Osteocyte (in vitro differentiated cells): ENCODE results near the gene IER3. TPM values are rescaled to one million over a fixed set of nuclear protein-coding genes. Genes with fewer than 3 reads are reported as not detected.
"Not testable (repeated sequence)": the region's sequence is repeated elsewhere in the genome, so short reads cannot be mapped to it uniquely, and the experiment has no call there.

Experiments used
- DNase-seq: peaks from one replicate; pipeline ENCODE4 v3.0.0; 2021; ENCODE audit warnings: mixed read lengths; ENCODE audit not compliant: unreplicated experiment; ENCODE audit errors: extremely low spot score
- H3K27ac Mint-ChIP-seq: one replicate; pipeline ENCODE4 v1.8.0; 2021; ENCODE audit warnings: mild to moderate bottlenecking, mixed read lengths; ENCODE audit not compliant: unreplicated experiment
- H3K27me3 Mint-ChIP-seq: one replicate; pipeline ENCODE4 v1.8.0; 2021; ENCODE audit warnings: mixed read lengths; ENCODE audit not compliant: unreplicated experiment
- H3K36me3 Mint-ChIP-seq: one replicate; pipeline ENCODE4 v1.8.0; 2021; ENCODE audit warnings: mixed read lengths; ENCODE audit not compliant: unreplicated experiment
- H3K4me1 Mint-ChIP-seq: one replicate; pipeline ENCODE4 v1.8.0; 2021; ENCODE audit warnings: mixed read lengths; ENCODE audit not compliant: unreplicated experiment
- H3K4me3 Mint-ChIP-seq: one replicate; pipeline ENCODE4 v1.8.0; 2021; ENCODE audit warnings: mild to moderate bottlenecking, moderate library complexity, mixed read lengths; ENCODE audit not compliant: unreplicated experiment
- H3K9me3 Mint-ChIP-seq: one replicate; pipeline ENCODE4 v1.8.0; 2021; ENCODE audit warnings: mixed read lengths; ENCODE audit not compliant: unreplicated experiment
- total RNA-seq: library from RNA; stranded (reverse); gene quantifications from 2 replicates; pipeline ENCODE4 v1.2.1, GENCODE V29; 2021
- TF ChIP-seq, protein P1 (sequence below): fragments of 200-600 bp; sonication (generic); IDR thresholded peaks from 2 replicates; pipeline ENCODE4 v1.5.0; 2021; ENCODE audit warnings: antibody characterized with exemption, mild to moderate bottlenecking, moderate library complexity

The IER3 gene
- total RNA-seq, 1 donor from 2014 or later, result 418 TPM

DNA sequence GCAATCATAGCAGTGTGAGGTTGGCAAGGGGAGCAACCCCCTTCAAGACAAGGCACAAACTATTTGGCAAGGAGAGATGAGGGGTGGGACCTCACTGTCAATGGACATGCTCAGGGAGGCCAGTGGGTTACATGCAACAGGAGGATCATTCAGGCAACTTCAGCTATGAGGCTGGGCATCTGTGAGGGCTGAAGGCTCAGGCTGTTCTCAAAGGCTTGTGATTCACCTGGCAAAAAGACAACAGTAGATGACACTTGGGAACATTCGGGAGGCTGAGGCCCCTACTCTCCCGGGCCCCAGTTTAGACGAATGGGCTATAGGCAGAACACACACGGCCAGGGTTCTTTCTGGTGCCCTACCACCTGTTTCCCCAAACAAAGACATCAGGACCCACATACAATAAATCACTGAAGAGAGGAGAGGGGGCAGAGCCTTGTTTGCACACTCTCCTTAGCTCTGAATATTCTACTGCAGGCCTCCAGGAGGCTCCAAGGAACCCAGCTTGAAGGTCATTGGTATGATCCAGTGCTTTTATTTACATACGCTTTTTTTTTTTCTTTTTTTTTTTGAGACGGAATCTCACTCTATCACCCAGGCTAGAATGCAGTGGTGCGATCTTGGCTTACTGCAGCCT lies 16.3 kb downstream of the IER3 start:
- H3K27ac Mint-ChIP-seq, result peak overlapping the region; percentile 58
- no peak overlapping the region for H3K4me3 Mint-ChIP-seq
- H3K4me1 Mint-ChIP-seq, result peaks cover 32% of the 10 kb centered on the region
- DNase-seq, result no peak
- H3K36me3 Mint-ChIP-seq, result peaks cover 35% of the 10 kb centered on the region
- H3K27me3 Mint-ChIP-seq, result no peaks in the 10 kb centered on the region
- TF ChIP-seq, protein P1, sequence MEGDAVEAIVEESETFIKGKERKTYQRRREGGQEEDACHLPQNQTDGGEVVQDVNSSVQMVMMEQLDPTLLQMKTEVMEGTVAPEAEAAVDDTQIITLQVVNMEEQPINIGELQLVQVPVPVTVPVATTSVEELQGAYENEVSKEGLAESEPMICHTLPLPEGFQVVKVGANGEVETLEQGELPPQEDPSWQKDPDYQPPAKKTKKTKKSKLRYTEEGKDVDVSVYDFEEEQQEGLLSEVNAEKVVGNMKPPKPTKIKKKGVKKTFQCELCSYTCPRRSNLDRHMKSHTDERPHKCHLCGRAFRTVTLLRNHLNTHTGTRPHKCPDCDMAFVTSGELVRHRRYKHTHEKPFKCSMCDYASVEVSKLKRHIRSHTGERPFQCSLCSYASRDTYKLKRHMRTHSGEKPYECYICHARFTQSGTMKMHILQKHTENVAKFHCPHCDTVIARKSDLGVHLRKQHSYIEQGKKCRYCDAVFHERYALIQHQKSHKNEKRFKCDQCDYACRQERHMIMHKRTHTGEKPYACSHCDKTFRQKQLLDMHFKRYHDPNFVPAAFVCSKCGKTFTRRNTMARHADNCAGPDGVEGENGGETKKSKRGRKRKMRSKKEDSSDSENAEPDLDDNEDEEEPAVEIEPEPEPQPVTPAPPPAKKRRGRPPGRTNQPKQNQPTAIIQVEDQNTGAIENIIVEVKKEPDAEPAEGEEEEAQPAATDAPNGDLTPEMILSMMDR, result peak; percentile 49
- H3K9me3 Mint-ChIP-seq, result no peaks in the 10 kb centered on the region

DNA sequence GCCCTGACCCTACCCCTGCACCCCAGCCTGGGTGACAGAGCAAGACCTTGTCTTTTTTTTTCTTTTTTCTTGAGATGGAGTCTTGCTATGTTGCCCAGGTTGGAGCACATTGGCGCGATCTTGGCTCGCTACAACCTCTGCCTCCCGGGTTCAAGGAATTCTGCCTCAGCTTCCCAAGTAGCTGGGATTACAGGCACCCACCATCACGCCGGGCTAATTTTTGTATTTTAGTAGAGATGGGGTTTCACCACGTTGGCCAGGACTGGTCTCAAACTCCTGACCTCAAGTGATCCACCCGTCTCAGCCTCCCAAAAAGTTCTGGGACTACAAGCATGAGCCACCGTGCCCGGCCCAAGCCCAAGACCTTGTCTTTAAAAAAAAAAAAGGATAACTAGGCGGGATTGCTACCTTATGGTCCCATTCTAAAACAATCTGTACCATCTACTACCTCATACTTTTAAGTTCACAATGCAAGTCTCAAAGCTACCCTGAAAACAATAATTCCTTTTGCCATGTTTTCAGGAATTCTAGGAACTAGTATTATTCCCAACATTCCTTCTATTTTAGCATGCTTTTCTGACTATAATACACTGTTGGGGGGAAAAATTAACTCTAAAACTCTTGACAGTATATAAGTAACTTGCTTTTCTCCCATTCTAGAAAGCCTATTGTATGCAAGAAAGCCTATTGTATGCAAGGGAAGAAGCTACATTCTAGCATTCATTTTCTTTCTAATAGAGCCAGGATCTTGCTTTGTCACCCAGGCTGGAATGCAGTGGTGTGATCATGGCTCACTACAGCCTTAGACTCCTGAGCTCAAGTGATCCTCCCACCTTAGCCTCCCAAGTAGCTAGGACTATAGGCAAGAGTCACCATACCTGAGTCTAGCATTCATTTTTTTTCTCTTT lies 17.6 kb downstream of the IER3 start:
- TF ChIP-seq, protein P1, result no peak
- Mint-ChIP-seq H3K27me3 (no peaks in the 10 kb centered on the region), H3K9me3 (no peaks in the 10 kb centered on the region), H3K4me1 (peaks cover 39% of the 10 kb centered on the region), H3K4me3 (no peak overlapping the region), H3K27ac (peak overlapping the region; percentile 68), H3K36me3 (peaks cover 42% of the 10 kb centered on the region)
- DNase-seq, result no peak

DNA sequence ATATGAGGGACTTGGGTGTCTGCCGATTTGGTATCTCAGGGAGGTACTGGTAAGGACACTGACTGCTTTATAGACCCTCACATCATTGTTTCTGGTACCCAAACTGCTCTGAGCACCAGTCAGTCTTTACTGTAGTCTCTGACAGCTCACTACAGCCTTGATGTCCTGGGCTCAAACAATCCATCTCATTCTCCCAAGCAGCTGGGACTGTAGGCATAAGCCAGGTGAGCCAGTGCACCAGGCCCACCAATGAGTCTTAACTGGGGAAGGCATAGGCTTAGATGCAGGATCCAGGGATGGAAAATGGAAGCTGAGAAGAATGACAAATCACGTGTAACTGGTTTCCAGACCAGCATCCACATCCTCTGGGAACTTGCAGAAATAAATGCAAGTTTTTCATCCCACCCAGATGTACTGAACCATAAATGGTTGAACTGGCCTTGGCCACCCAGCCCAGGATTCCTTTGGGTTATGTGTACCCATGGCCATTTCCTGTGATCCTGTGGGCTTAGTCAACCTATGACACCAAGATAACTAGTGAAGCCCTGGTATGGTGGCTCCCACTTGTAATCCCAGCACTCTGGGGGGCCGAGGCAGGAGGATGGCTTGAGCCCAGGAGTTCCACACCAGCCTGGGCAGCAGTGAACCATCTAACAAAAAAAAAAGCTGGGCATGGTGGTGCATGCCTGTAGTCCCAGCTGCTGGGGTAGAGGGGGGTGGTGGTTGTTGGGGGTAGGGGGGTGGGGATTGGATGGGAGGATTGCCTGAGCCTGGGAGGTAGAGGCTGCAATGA lies 18.4 kb downstream of the IER3 start:
- Mint-ChIP-seq H3K27ac (peak overlapping the region; percentile 60), H3K4me3 (no peak overlapping the region)
- TF ChIP-seq, protein P1, result no peak

DNA sequence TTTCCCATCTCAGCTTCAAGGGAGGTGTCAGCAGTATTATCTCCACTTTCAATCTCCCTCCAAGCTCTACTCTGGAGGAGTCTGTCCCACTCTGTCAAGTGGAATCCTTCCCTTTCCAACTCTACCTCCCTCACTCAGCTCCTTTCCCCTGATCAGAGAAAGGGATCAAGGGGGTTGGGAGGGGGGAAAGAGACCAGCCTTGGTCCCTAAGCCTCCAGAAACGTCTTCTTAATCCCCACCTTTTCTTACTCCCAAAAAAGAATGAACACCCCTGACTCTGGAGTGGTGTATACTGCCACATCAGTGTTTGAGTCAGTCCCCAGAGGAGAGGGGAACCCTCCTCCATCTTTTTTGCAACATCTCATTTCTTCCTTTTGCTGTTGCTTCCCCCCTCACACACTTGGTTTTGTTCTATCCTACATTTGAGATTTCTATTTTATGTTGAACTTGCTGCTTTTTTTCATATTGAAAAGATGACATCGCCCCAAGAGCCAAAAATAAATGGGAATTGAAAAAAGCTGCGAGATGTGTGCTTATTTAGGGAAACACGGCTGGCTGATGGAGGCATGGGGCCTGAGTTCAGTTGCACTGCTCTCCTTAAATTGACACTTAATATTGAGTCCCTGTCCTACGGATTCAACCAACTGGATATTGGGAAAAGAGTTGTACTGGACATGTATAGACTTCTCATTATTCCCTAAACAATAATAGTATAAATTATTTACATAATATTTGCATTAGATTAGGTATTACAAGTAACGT lies 19.3 kb downstream of the IER3 start:
- peaks cover 39% of the 10 kb centered on the region for H3K4me1 Mint-ChIP-seq
- TF ChIP-seq, protein P1, result no peak
- no peaks in the 10 kb centered on the region for H3K9me3 Mint-ChIP-seq
- H3K27ac Mint-ChIP-seq, result peak overlapping the region; percentile 69
- peak overlapping the region; percentile 50 for H3K4me3 Mint-ChIP-seq
- H3K27me3 Mint-ChIP-seq, result no peaks in the 10 kb centered on the region
- no peak for DNase-seq
- peaks cover 47% of the 10 kb centered on the region for H3K36me3 Mint-ChIP-seq

More for the DNA sequence above, 18.4 kb downstream of the IER3 start:
- peaks cover 39% of the 10 kb centered on the region for H3K4me1 Mint-ChIP-seq
- no peaks in the 10 kb centered on the region for H3K27me3 Mint-ChIP-seq
- H3K36me3 Mint-ChIP-seq, result peaks cover 47% of the 10 kb centered on the region
- H3K9me3 Mint-ChIP-seq, result no peaks in the 10 kb centered on the region
- no peak for DNase-seq

DNA sequence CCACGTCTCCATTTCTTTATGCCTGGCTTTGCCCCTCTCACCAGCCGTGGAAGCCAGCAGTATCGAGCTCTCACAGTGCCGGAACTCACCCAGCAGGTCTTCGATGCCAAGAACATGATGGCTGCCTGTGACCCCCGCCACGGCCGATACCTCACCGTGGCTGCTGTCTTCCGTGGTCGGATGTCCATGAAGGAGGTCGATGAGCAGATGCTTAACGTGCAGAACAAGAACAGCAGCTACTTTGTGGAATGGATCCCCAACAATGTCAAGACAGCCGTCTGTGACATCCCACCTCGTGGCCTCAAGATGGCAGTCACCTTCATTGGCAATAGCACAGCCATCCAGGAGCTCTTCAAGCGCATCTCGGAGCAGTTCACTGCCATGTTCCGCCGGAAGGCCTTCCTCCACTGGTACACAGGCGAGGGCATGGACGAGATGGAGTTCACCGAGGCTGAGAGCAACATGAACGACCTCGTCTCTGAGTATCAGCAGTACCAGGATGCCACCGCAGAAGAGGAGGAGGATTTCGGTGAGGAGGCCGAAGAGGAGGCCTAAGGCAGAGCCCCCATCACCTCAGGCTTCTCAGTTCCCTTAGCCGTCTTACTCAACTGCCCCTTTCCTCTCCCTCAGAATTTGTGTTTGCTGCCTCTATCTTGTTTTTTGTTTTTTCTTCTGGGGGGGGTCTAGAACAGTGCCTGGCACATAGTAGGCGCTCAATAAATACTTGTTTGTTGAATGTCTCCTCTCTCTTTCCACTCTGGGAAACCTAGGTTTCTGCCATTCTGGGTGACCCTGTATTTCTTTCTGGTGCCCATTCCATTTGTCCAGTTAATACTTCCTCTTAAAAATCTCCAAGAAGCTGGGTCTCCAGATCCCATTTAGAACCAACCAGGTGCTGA lies 20.3 kb downstream of the IER3 start:
- Mint-ChIP-seq H3K27ac (peak overlapping the region; percentile 69), H3K4me3 (peak overlapping the region; percentile 96), H3K4me1 (peaks cover 48% of the 10 kb centered on the region), H3K36me3 (peaks cover 43% of the 10 kb centered on the region)
- DNase-seq, H3K9me3 Mint-ChIP-seq, H3K27me3 Mint-ChIP-seq: not testable (repeated sequence)

DNA sequence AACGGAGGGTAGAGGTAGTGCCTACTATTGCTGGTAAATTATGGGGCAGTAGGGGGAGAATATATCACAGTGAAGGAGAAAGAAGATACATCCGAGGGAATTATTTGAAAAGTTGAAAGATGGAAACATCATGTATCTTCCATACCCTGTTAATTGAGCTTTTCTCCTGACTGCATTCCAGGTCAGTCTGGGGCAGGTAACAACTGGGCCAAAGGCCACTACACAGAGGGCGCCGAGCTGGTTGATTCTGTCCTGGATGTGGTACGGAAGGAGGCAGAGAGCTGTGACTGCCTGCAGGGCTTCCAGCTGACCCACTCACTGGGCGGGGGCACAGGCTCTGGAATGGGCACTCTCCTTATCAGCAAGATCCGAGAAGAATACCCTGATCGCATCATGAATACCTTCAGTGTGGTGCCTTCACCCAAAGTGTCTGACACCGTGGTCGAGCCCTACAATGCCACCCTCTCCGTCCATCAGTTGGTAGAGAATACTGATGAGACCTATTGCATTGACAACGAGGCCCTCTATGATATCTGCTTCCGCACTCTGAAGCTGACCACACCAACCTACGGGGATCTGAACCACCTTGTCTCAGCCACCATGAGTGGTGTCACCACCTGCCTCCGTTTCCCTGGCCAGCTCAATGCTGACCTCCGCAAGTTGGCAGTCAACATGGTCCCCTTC lies 21.0 kb downstream of the IER3 start:
- Mint-ChIP-seq H3K4me3 (peak overlapping the region; percentile 96), H3K27ac (peak overlapping the region; percentile 69), H3K36me3 (peaks cover 43% of the 10 kb centered on the region), H3K4me1 (peaks cover 56% of the 10 kb centered on the region)
- H3K27me3 Mint-ChIP-seq, H3K9me3 Mint-ChIP-seq, DNase-seq: not testable (repeated sequence)
